Pericardium fibroblast (primary cell): ENCODE results near the gene TFB2M. TPM values are rescaled to one million over a fixed set of nuclear protein-coding genes. Genes with fewer than 3 reads are reported as not detected.

Experiments
- total RNA-seq: library from RNA; depleted of rRNA; stranded (reverse); fragments of >200 nt; gene quantifications from 2 replicates; pipeline ENCODE4 v1.2.3, GENCODE V29; 2015

The TFB2M gene
- 9.1 and 15.7 TPM in 2 replicates for total RNA-seq

DNA sequence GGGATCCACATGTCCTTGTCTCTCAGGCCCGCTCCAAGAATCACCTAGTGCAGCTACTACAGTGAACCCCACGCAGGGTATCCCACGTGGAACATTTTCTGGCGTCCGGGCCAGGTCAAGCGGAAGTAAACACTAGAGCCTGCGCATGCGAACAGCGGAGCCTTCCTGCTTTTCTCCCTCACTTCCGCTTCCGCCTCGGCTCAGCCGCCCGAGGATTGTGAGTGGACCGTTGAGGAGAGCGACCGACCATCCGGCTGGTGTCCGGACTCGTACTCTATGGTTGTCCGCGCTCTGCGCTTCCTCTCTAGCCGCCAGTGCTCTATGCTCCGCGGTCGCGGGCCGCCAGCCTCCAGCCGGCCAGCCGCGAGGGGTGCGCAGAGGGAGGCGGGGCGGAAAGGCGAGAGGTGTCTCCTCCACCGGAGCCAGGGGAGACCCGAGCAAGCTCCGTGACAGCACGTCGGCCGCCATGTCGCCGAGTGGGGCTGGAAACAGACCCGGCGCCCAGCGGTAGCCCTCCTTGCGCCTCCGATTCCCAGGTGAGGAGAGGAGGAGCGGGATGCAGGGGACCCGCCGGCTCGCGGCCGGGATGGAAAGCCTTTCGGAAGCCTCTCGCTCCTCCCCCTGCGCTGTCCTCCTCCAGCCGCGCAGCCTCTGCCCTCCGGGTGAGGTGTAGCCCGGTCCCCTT lies at the start of gene TFB2M, which contains the start of gene CNST:
Gene TFB2M, minus strand, starts transcription at position 134 of the 685 bp plus-strand sequence. Its CDS starts 123 bp downstream, at position 11.
Gene CNST, plus strand, starts transcription at position 329 of the 685 bp plus-strand sequence. CDS start 25,107 bp downstream, outside the sequence.

DNA sequence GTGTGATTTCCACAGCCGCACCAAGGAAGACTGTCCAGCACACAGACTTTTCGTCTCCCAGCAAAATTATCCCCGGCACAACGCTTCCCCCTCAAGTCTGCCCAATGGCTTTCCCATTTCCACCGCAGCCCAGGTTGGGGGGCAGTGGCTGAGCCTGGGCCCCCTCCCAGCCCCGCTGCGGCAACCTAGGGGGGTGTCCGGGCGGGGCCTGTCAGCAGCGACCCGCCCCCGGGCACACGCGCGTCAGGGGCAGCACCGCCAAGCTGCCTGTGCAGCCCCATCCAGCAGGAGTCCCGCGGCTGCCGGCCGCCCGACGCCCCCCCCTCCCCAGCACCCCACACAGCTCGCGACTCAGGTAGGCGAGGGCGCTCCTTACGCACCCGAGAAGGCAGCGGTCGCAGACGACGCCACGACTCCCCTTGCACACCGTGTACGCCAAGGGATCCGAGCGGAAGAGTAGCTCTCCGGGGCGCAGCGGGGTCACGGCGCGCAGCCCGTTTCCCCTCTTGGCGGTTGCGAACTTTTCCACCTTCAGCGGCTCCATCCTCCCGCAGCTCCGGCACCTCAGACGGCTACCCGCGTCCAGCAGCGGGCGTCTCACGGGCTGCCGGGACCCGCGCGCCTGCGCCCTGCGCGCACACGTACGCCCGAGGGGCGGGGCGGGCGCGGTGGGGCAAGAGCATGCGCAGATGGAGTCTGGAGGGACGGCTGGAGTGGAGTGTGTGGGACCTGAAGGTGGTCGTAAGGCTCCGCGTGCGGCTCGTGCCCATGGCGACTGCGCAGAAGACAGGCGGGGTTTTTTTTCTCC lies 59.2 kb downstream of the TFB2M start, which contains the start of gene SMYD3:
Gene SMYD3, minus strand, starts transcription at position 606 of the 808 bp plus-strand sequence.

Other genes with a start within 250 kb of the TFB2M start
- gene SMYD3, start 59.0 kb downstream of the TFB2M start, total RNA-seq, result 21.5 and 22.1 TPM in 2 replicates
- gene CNST, start 195 bp upstream of the TFB2M start, total RNA-seq, result 9.0 and 15.6 TPM in 2 replicates
- gene SCCPDH, start 158.1 kb upstream of the TFB2M start, total RNA-seq, result 20.2 and 25.8 TPM in 2 replicates